ENCODE measurements around the gene PITPNM3. TPM values are rescaled to one million over a fixed set of nuclear protein-coding genes. Genes with fewer than 3 reads are reported as not detected.

The PITPNM3 gene
- total RNA-seq, 2 experiments from 2014 or later: 0.87 to 0.92 TPM

DNA sequence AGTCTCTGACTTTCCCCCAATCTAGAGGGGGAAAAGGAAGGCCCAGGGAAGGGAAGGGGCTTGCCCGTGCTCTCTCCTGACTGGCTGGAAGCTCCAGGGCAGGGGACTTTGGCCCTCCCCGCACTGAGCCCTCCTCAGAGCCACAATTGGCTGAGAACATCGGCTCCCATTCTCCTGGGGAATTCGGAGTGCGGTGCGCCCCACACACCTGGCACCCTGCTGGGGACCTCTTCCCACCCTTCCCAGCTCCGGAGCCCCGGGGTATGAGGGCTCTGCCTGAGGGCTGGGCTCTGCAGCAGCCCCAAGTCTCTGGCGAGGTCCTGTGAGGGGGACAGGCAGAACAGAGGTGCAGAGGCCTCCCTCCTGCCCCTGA, 76.1 kb downstream of the PITPNM3 start:
- intact Hi-C loops (cut with micrococcal nuclease): no loop called here
- ATAC-seq: no peak
- CTCF ChIA-PET: interaction anchor here (0.9 to 1.0 kb wide), 2 partner anchors 8 to 12 kb away, joined by 3 to 4 read pairs; no protein-coding TSS in a partner anchor

DNA sequence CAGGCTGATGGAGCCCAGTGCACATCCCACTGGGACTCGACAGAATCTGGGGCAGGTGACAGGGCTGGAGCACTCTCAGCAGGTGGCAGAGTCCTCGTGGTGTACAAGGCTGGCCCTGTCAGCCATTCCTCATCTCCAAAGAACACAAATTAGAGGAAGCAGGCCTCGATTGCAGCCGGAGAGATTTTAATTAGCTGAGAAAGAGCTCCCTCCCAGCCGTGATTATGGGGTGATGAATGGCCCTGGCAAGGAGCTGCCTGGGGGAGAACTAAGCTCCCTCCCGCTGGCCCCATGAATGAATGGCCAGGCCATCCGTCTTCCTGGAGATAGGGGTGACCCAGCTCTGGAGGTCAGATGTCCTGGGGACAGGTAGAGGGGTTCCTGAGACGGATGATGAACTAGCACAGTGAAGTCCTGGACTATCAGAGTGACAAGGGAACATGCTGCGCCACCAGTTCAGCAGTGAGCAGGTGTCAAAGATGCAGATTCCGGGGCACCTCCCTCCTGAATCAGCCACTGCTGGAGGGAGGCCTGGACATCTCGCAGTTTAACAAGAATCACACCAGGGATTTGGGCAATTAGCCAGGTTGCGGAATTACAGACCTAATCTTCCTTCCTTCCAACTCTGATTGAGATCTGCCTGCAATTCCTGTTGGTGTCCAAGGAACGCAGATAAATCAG, 76.6 kb downstream of the PITPNM3 start:
- peaks cover 2% of the 10 kb centered on the region for H3K27me3 Mint-ChIP-seq
- H3K36me3 Mint-ChIP-seq (ENCODE audit: low read depth): no peaks in the 10 kb centered on the region
- intact Hi-C loops (cut with micrococcal nuclease): loop anchor here (10.0 kb wide), 1 partner anchor 165 kb away; the partner anchor contains the start of genes KIAA0753 and TXNDC17
- ATAC-seq (no peak), DNase-seq (no peak)
- no peak overlapping the region for H3K27ac Mint-ChIP-seq
- ChIA-PET POLR2A (interaction anchor here (1.0 kb wide), 1 partner anchor 8 kb away, joined by 4 read pairs; no protein-coding TSS in a partner anchor), CTCF (interaction anchor here (0.9 to 1.0 kb wide), 2 partner anchors 9 to 12 kb away, joined by 3 to 4 read pairs; no protein-coding TSS in a partner anchor)
- H3K4me1 Mint-ChIP-seq (ENCODE audit: low read depth): no peaks in the 10 kb centered on the region
- TF ChIP-seq, protein P1, sequence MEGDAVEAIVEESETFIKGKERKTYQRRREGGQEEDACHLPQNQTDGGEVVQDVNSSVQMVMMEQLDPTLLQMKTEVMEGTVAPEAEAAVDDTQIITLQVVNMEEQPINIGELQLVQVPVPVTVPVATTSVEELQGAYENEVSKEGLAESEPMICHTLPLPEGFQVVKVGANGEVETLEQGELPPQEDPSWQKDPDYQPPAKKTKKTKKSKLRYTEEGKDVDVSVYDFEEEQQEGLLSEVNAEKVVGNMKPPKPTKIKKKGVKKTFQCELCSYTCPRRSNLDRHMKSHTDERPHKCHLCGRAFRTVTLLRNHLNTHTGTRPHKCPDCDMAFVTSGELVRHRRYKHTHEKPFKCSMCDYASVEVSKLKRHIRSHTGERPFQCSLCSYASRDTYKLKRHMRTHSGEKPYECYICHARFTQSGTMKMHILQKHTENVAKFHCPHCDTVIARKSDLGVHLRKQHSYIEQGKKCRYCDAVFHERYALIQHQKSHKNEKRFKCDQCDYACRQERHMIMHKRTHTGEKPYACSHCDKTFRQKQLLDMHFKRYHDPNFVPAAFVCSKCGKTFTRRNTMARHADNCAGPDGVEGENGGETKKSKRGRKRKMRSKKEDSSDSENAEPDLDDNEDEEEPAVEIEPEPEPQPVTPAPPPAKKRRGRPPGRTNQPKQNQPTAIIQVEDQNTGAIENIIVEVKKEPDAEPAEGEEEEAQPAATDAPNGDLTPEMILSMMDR (IDR thresholded peaks at IDR 0.05): no peak
- H3K4me3 Mint-ChIP-seq: no peak overlapping the region
- no peaks in the 10 kb centered on the region for H3K9me3 Mint-ChIP-seq

More for the DNA sequence above, 76.1 kb downstream of the PITPNM3 start:
- Mint-ChIP-seq H3K36me3 (ENCODE audit: low read depth) (no peaks in the 10 kb centered on the region), H3K27ac (no peak overlapping the region), H3K4me3 (no peak overlapping the region), H3K9me3 (no peaks in the 10 kb centered on the region), H3K27me3 (peaks cover 2% of the 10 kb centered on the region), H3K4me1 (ENCODE audit: low read depth) (no peaks in the 10 kb centered on the region)
- TF ChIP-seq, protein P1 (IDR thresholded peaks at IDR 0.05): no peak
- no peak for DNase-seq
- POLR2A ChIA-PET: interaction anchor here (1.0 kb wide), 1 partner anchor 9 kb away, joined by 4 read pairs; no protein-coding TSS in a partner anchor

DNA sequence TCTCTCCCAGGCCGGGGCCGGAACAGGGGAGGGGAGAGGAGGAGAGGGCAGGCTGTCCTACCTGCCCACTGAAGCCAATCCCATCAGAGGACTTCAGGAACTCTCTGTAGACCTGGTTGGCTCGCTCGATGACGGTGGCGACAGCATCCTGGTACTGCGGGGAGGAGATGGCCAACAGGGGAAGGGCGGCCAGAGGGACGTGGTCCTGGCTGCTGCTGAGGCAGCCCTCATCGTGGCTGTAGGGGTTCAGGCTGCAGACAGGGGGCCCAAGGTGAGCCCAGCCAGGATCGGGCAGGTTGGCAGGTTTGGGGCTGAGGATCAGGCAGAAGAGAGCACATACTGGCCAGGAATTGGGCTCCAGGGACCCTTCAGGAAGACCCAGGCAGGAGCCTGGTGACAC, 77.9 kb downstream of the PITPNM3 start:
- ChIA-PET CTCF (no interaction called here), POLR2A (no interaction called here)
- H3K36me3 Mint-ChIP-seq (ENCODE audit: low read depth): no peaks in the 10 kb centered on the region
- H3K9me3 Mint-ChIP-seq: no peaks in the 10 kb centered on the region
- DNase-seq: no peak
- H3K4me3 Mint-ChIP-seq: no peak overlapping the region
- no peaks in the 10 kb centered on the region for H3K4me1 Mint-ChIP-seq (ENCODE audit: low read depth)
- TF ChIP-seq, protein P1 (IDR thresholded peaks at IDR 0.05): no peak
- intact Hi-C loops (cut with micrococcal nuclease): loop anchor here (10.0 kb wide), 1 partner anchor 166 kb away; the partner anchor contains the start of genes KIAA0753 and TXNDC17
- no peak for ATAC-seq
- H3K27ac Mint-ChIP-seq: no peak overlapping the region
- H3K27me3 Mint-ChIP-seq: peaks cover 2% of the 10 kb centered on the region

DNA sequence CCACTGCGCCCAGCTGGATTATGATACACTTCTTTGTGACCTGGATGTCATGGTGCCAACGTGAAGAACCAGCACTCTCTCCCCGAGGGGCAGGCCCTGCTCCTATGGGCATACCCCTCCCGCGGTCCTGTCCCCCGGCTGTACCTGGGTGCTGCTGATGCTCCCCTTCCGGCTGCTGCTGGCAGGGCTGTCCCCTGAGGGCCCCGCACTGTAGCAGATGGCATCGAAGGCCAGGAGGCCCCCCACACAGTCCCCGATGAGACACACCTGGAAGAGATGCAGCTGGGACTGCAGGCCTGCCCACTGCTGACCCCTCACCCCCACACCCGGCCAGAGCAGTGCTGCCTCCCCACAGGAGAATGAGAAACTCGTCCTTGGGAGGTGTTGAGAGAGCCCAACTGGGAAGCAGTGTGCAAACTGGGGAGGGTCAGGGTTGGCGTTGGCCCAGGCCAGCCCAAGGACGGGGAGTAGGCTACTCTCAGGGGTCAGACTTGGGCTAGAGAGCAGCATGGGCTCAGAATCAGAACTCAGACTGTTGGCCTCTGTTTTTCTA, 78.4 kb downstream of the PITPNM3 start:
- Mint-ChIP-seq H3K27ac (no peak overlapping the region), H3K27me3 (peaks cover 2% of the 10 kb centered on the region), H3K9me3 (no peaks in the 10 kb centered on the region), H3K36me3 (ENCODE audit: low read depth) (no peaks in the 10 kb centered on the region), H3K4me1 (ENCODE audit: low read depth) (no peaks in the 10 kb centered on the region), H3K4me3 (no peak overlapping the region)
- intact Hi-C loops (cut with micrococcal nuclease): loop anchor here (10.0 kb wide), 1 partner anchor 167 kb away; the partner anchor contains the start of genes KIAA0753 and TXNDC17
- POLR2A ChIA-PET: no interaction called here
- CTCF ChIA-PET: no interaction called here
- ATAC-seq (no peak), DNase-seq (no peak)
- TF ChIP-seq, protein P1 (IDR thresholded peaks at IDR 0.05): no peak

DNA sequence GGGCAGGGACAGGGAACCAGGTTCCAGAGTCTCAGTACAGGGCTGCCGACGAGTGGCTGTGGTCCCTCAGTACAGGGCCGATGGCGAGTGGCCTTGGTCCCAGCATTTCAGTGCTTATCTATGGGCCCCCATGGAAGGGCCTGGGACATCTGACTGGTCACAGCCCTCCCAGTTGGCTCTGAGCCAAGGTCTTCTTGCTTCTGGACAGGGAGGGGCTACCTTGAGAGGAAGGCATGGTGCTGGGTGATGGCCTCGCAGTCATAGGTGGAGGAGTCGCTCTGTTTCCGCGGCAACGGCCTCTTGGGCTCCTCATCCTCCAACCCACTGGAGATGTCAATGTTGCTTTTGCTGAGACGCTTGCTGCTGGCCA, 79.6 kb downstream of the PITPNM3 start:
- intact Hi-C loops (cut with micrococcal nuclease): loop anchor here (10.0 kb wide), 1 partner anchor 168 kb away; the partner anchor contains the start of genes KIAA0753 and TXNDC17
- Mint-ChIP-seq H3K4me3 (no peak overlapping the region), H3K27me3 (no peaks in the 10 kb centered on the region), H3K36me3 (ENCODE audit: low read depth) (no peaks in the 10 kb centered on the region), H3K27ac (no peak overlapping the region), H3K9me3 (no peaks in the 10 kb centered on the region), H3K4me1 (ENCODE audit: low read depth) (no peaks in the 10 kb centered on the region)
- DNase-seq (no peak), ATAC-seq (no peak)
- CTCF ChIA-PET: no interaction called here
- TF ChIP-seq, protein P1 (IDR thresholded peaks at IDR 0.05): no peak
- POLR2A ChIA-PET: no interaction called here
